Measurements from ENCODE around the gene RALGPS1. TPM values are rescaled to one million over a fixed set of nuclear protein-coding genes. Genes with fewer than 3 reads are reported as not detected.

The RALGPS1 gene
- total and polyA plus RNA-seq, 2 of the 13 experiments (the other 11 are each of a cell fraction or from before 2014, with no cell fraction given), result 3.7 to 6.5 TPM

GRCh38 chr9:127207734-127208410, 293.3 kb downstream of the RALGPS1 start:
- Histone ChIP-seq H3K36me3 (replicated peaks in 1 of 2; ENCODE audit: control insufficient read depth in 1 of 2, insufficient read depth in 2 of 2, low read length in 2 of 2) (no peaks in the 10 kb centered on the region), H4K20me1 (ENCODE audit: insufficient read depth, low read length) (no peaks in the 10 kb centered on the region), H3K9me3 (ENCODE audit: low read length) (no peaks in the 10 kb centered on the region), H3K27me3 (ENCODE audit: control insufficient read depth in 1 of 2, insufficient read depth in 2 of 2, low read length in 2 of 2) (peaks cover 0 to 2% of the 10 kb centered on the region in 2 experiments; a peak in 1 of 5 replicates), H2AFZ (ENCODE audit: low read length) (no peak overlapping the region), H3K4me2 (ENCODE audit: low read depth, low read length) (no peak overlapping the region), H3K9ac (ENCODE audit: insufficient read depth, low read depth, low read length) (no peak overlapping the region), H3K27ac (ENCODE audit: extremely low read length, insufficient read depth, low read length) (no peak overlapping the region), H3K4me3 (replicated peaks in 1 of 3; ENCODE audit: insufficient read depth in 1 of 3, low read depth in 2 of 3, low read length in 3 of 3) (no peak overlapping the region), H3K79me2 (ENCODE audit: insufficient read depth, low read length) (no peaks in the 10 kb centered on the region), H3K4me1 (ENCODE audit: insufficient read depth, low read length) (peaks cover 24% of the 10 kb centered on the region)
- TF ChIP-seq U2AF2 (IDR thresholded peaks at IDR 0.05; ENCODE audit: low read depth, low read length) (no peak), ZNF670 (CRISPR knock-in tag; IDR thresholded peaks at IDR 0.05; ENCODE audit: borderline replicate concordance) (no peak), SKI (IDR thresholded peaks at IDR 0.05; ENCODE audit: partially characterized antibody) (no peak), KAT8 (CRISPR knock-in tag; IDR thresholded peaks at IDR 0.05) (no peak), ZNF263 (CRISPR knock-in tag; IDR thresholded peaks at IDR 0.05) (no peak), HIVEP1 (CRISPR knock-in tag; IDR thresholded peaks at IDR 0.05) (no peak), E2F1 (CRISPR knock-in tag; IDR thresholded peaks at IDR 0.05) (no peak), ZNF10 (CRISPR knock-in tag; IDR thresholded peaks at IDR 0.05; ENCODE audit: borderline replicate concordance, low read depth) (no peak), ZNF3 (CRISPR knock-in tag; IDR thresholded peaks at IDR 0.05) (no peak), KLF16 (CRISPR knock-in tag; IDR thresholded peaks at IDR 0.05) (no peak)
- WGBS (ENCODE audit: low lambda C conversion rate), result 20% methylated on average over 1 of the region's 11 CpGs
- no TSS peak for BruUV-seq (replicated peaks)
- in situ Hi-C loops (cut with HindIII; ENCODE audit: extremely low pct_ligation_motif_present, low pct_unique_long_range_greater_than_20kb) (no loop called here), intact Hi-C loops (cut with micrococcal nuclease; ENCODE audit: unreplicated experiment) (no loop called here)
- POLR2A ChIA-PET, result no interaction called here
- FAIRE-seq (no peak), DNase-seq (ENCODE audit: low spot score) (no peak), ATAC-seq (no peak)
- CTCF ChIA-PET (ENCODE audit: low intra/inter-chr PET ratio, low total read pairs), result no interaction called here

All from HepG2 (cell line).